CD8-positive, alpha-beta memory T cell (primary cell): ENCODE measurements around the gene ABCC2. TPM values are rescaled to one million over a fixed set of nuclear protein-coding genes. Genes with fewer than 3 reads are reported as not detected.
"Not testable (repeated sequence)": the region's sequence is repeated elsewhere in the genome, so short reads cannot be mapped to it uniquely, and the experiment has no call there.

Source experiments
- CTCF ChIA-PET: fragments of 350-600 bp; sonication (Branson Sonifier 250); formaldehyde crosslinking; loops from one replicate; lab custom pipeline; 2021; ENCODE audit warnings: antibody characterized with exemption; lab: Charles Lee
- POLR2A ChIA-PET: fragments of 350-600 bp; sonication (Branson Sonifier 250); formaldehyde crosslinking; loops from one replicate; lab custom pipeline; 2021; ENCODE audit warnings: antibody characterized with exemption; lab: Charles Lee
- DNase-seq, 5 donors: peaks; one replicate each; pipeline versions ENCODE4 v3.0.0 to v3.0.0-alpha.2; 2020 to 2022; ENCODE audit warnings: mixed read lengths in 1 of 5
- H3K27ac ChIP-seq: one replicate; pipeline ENCODE4 v1.7.0; 2013; ENCODE audit warnings: low read depth, mild to moderate bottlenecking, low read length, moderate library complexity
- H3K27me3 ChIP-seq: 2 replicates; pipeline ENCODE4 v1.7.0; 2013; ENCODE audit warnings: low read length, mild to moderate bottlenecking; ENCODE audit not compliant: insufficient read depth, poor library complexity, severe bottlenecking
- H3K36me3 ChIP-seq: 2 replicates; pipeline ENCODE4 v1.7.0; 2013; ENCODE audit warnings: mild to moderate bottlenecking, low read length, moderate library complexity; ENCODE audit not compliant: insufficient read depth
- H3K4me1 ChIP-seq: 2 replicates; pipeline ENCODE4 v1.7.0; 2013; ENCODE audit warnings: mild to moderate bottlenecking, low read length, moderate library complexity; ENCODE audit not compliant: insufficient read depth
- H3K4me3 ChIP-seq: 2 replicates; pipeline ENCODE4 v1.7.0; 2013; ENCODE audit warnings: mild to moderate bottlenecking, low read length
- H3K9me3 ChIP-seq: 2 replicates; pipeline ENCODE4 v1.7.0; 2013; ENCODE audit warnings: mild to moderate bottlenecking, low read length
- H3K27ac Mint-ChIP-seq, 8 donors: one replicate each; pipeline ENCODE4 v1.8.0; 2020 to 2021; ENCODE audit warnings: mixed read lengths in 8 of 8, mild to moderate bottlenecking in 6 of 8, inconsistent platforms in 3 of 8, moderate library complexity in 3 of 8
- H3K27me3 Mint-ChIP-seq, 2 donors: one replicate each; pipeline ENCODE4 v1.8.0; 2020 to 2021; ENCODE audit warnings: mixed read lengths in 2 of 2, mild to moderate bottlenecking in 1 of 2, moderate library complexity in 1 of 2
- H3K36me3 Mint-ChIP-seq, 3 donors: one replicate each; pipeline ENCODE4 v1.8.0; 2020 to 2021; ENCODE audit warnings: mixed read lengths in 3 of 3, inconsistent platforms in 1 of 3, mild to moderate bottlenecking in 1 of 3
- H3K4me1 Mint-ChIP-seq, 3 donors: one replicate each; pipeline ENCODE4 v1.8.0; 2020 to 2021; ENCODE audit warnings: mixed read lengths in 3 of 3, inconsistent platforms in 1 of 3, mild to moderate bottlenecking in 1 of 3
- H3K4me3 Mint-ChIP-seq, 7 donors: one replicate each; pipeline ENCODE4 v1.8.0; 2020 to 2021; ENCODE audit warnings: mixed read lengths in 7 of 7, mild to moderate bottlenecking in 6 of 7, moderate library complexity in 4 of 7, inconsistent platforms in 2 of 7
- H3K9me3 Mint-ChIP-seq, 5 donors: one replicate each; pipeline ENCODE4 v1.8.0; 2020 to 2022; ENCODE audit warnings: mixed read lengths in 5 of 5, mild to moderate bottlenecking in 3 of 5, moderate library complexity in 2 of 5, inconsistent platforms in 1 of 5
- polyA plus RNA-seq: library from polyadenylated mRNA; unstranded; fragments of 300-500 nt; fragmentation: Illumina TruSeq; gene quantifications from one replicate; pipeline ENCODE4 v1.2.3, GENCODE V29; 2021
- total RNA-seq, 2 experiments: library from RNA; stranded (reverse); gene quantifications; one replicate each; pipeline ENCODE4 v1.2.3, GENCODE V29; 2021

The ABCC2 gene
- total and polyA plus RNA-seq, 3 experiments from 2014 or later: 0.14 to 1.5 (median 1.1) TPM

GRCh38 chr10:99743841-99744240, 38.6 kb upstream of the ABCC2 start:
- DNase-seq: no peak
- Mint-ChIP-seq H3K36me3 (peaks cover 38 to 95% (median 54%) of the 10 kb centered on the region in 3 donors), H3K27ac (peak overlapping the region in 1 of 8 donors; percentile 18), H3K4me1 (peaks cover 20 to 41% (median 30%) of the 10 kb centered on the region in 3 donors), H3K27me3 (no peaks in the 10 kb centered on the region), H3K4me3 (no peak overlapping the region), H3K9me3 (peaks cover 9 to 17% (median 12%) of the 10 kb centered on the region in 5 donors)
- Histone ChIP-seq H3K4me3 (no peak overlapping the region), H3K27ac (no peak overlapping the region), H3K4me1 (no peaks in the 10 kb centered on the region), H3K9me3 (peaks cover 10% of the 10 kb centered on the region), H3K27me3 (no peaks in the 10 kb centered on the region), H3K36me3 (peaks cover 65% of the 10 kb centered on the region)
- ChIA-PET POLR2A (no interaction called here), CTCF (no interaction called here)

GRCh38 chr10:99746166-99746565, 36.3 kb upstream of the ABCC2 start:
- H3K9me3 ChIP-seq, H3K4me3 Mint-ChIP-seq, POLR2A ChIA-PET, H3K27me3 Mint-ChIP-seq, H3K27ac Mint-ChIP-seq, H3K9me3 Mint-ChIP-seq, CTCF ChIA-PET, H3K4me3 ChIP-seq, H3K27me3 ChIP-seq, H3K27ac ChIP-seq, H3K4me1 ChIP-seq, DNase-seq: not testable (repeated sequence)
- H3K4me1 Mint-ChIP-seq: peaks cover 15 to 36% (median 16%) of the 10 kb centered on the region in 3 donors
- H3K36me3 Mint-ChIP-seq: peaks cover 32 to 92% (median 35%) of the 10 kb centered on the region in 3 donors
- H3K36me3 ChIP-seq: peaks cover 46% of the 10 kb centered on the region

GRCh38 chr10:99748823-99749451, 33.5 kb upstream of the ABCC2 start:
- CTCF ChIA-PET: no interaction called here
- H3K9me3 Mint-ChIP-seq: no peaks in the 10 kb centered on the region
- Histone ChIP-seq H3K4me1 (no peaks in the 10 kb centered on the region), H3K27ac (no peak overlapping the region), H3K4me3 (no peak overlapping the region), H3K27me3 (no peaks in the 10 kb centered on the region), H3K36me3 (peaks cover 38% of the 10 kb centered on the region), H3K9me3 (no peaks in the 10 kb centered on the region)
- H3K36me3 Mint-ChIP-seq: peaks cover 17 to 84% (median 26%) of the 10 kb centered on the region in 3 donors
- no peak for DNase-seq
- no peaks in the 10 kb centered on the region for H3K27me3 Mint-ChIP-seq
- peaks cover 4 to 18% (median 7%) of the 10 kb centered on the region in 3 donors for H3K4me1 Mint-ChIP-seq
- no peak overlapping the region for H3K4me3 Mint-ChIP-seq
- no peak overlapping the region for H3K27ac Mint-ChIP-seq
- POLR2A ChIA-PET: no interaction called here

GRCh38 chr10:99750641-99751040, 31.8 kb upstream of the ABCC2 start:
- no peaks in the 10 kb centered on the region for H3K27me3 Mint-ChIP-seq
- no peaks in the 10 kb centered on the region for H3K9me3 ChIP-seq
- H3K4me1 Mint-ChIP-seq: peaks cover 4 to 15% (median 7%) of the 10 kb centered on the region in 3 donors
- peaks cover 21 to 84% (median 27%) of the 10 kb centered on the region in 3 donors for H3K36me3 Mint-ChIP-seq
- H3K27ac ChIP-seq: no peak overlapping the region
- peaks cover 44% of the 10 kb centered on the region for H3K36me3 ChIP-seq
- H3K4me1 ChIP-seq: no peaks in the 10 kb centered on the region
- H3K9me3 Mint-ChIP-seq: no peaks in the 10 kb centered on the region
- peak overlapping the region in 1 of 8 donors; percentile 60 for H3K27ac Mint-ChIP-seq
- no peak overlapping the region for H3K4me3 Mint-ChIP-seq
- no peak for DNase-seq
- no peaks in the 10 kb centered on the region for H3K27me3 ChIP-seq
- ChIA-PET CTCF (no interaction called here), POLR2A (no interaction called here)
- H3K4me3 ChIP-seq: no peak overlapping the region

GRCh38 chr10:99754670-99755069, 27.8 kb upstream of the ABCC2 start:
- CTCF ChIA-PET: no interaction called here
- Mint-ChIP-seq H3K4me1 (peaks cover 0 to 4% (median 0%) of the 10 kb centered on the region in 3 donors), H3K9me3 (no peaks in the 10 kb centered on the region), H3K4me3 (no peak overlapping the region), H3K27ac (peak overlapping the region in 1 of 8 donors; percentile 65), H3K27me3 (no peaks in the 10 kb centered on the region), H3K36me3 (peaks cover 25 to 84% (median 48%) of the 10 kb centered on the region in 3 donors)
- no peak overlapping the region for H3K4me3 ChIP-seq
- H3K36me3 ChIP-seq: peaks cover 47% of the 10 kb centered on the region
- DNase-seq: no peak
- H3K27me3 ChIP-seq: no peaks in the 10 kb centered on the region
- POLR2A ChIA-PET: no interaction called here
- H3K9me3 ChIP-seq: no peaks in the 10 kb centered on the region
- no peak overlapping the region for H3K27ac ChIP-seq
- H3K4me1 ChIP-seq: no peaks in the 10 kb centered on the region

GRCh38 chr10:99756159-99756558, 26.3 kb upstream of the ABCC2 start:
- Histone ChIP-seq H3K36me3 (peaks cover 49% of the 10 kb centered on the region), H3K27ac (no peak overlapping the region), H3K9me3 (no peaks in the 10 kb centered on the region), H3K27me3 (no peaks in the 10 kb centered on the region), H3K4me1 (no peaks in the 10 kb centered on the region), H3K4me3 (no peak overlapping the region)
- POLR2A ChIA-PET: no interaction called here
- Mint-ChIP-seq H3K36me3 (peaks cover 40 to 86% (median 50%) of the 10 kb centered on the region in 3 donors), H3K4me1 (no peaks in the 10 kb centered on the region), H3K4me3 (no peak overlapping the region), H3K9me3 (no peaks in the 10 kb centered on the region), H3K27ac (no peak overlapping the region), H3K27me3 (no peaks in the 10 kb centered on the region)
- CTCF ChIA-PET: no interaction called here
- DNase-seq: no peak

- DNase-seq: no peak
- Histone ChIP-seq H3K4me1 (no peaks in the 10 kb centered on the region), H3K27ac (no peak overlapping the region), H3K4me3 (no peak overlapping the region), H3K36me3 (peaks cover 39% of the 10 kb centered on the region), H3K27me3 (no peaks in the 10 kb centered on the region), H3K9me3 (no peaks in the 10 kb centered on the region)
- POLR2A ChIA-PET: no interaction called here
- H3K36me3 Mint-ChIP-seq: peaks cover 47 to 82% (median 51%) of the 10 kb centered on the region in 3 donors
- CTCF ChIA-PET: no interaction called here
- H3K27me3 Mint-ChIP-seq: no peaks in the 10 kb centered on the region
- H3K4me1 Mint-ChIP-seq: no peaks in the 10 kb centered on the region
- no peak overlapping the region for H3K4me3 Mint-ChIP-seq
- peaks cover 0 to under 1% (median 0%) of the 10 kb centered on the region in 5 donors for H3K9me3 Mint-ChIP-seq
- H3K27ac Mint-ChIP-seq: peak overlapping the region in 1 of 8 donors; percentile 64
Observed at GRCh38 chr10:99758211-99758891, 24.1 kb upstream of the ABCC2 start.

GRCh38 chr10:99760321-99760720, 22.1 kb upstream of the ABCC2 start:
- no peak overlapping the region for H3K4me3 ChIP-seq
- Mint-ChIP-seq H3K27ac (peak overlapping the region in 1 of 8 donors; percentile 8), H3K36me3 (peaks cover 38 to 64% (median 45%) of the 10 kb centered on the region in 3 donors), H3K4me1 (peaks cover 0 to 7% (median 0%) of the 10 kb centered on the region in 3 donors), H3K9me3 (peaks cover 0 to 4% (median 0%) of the 10 kb centered on the region in 5 donors), H3K27me3 (peaks cover 0 to 2% of the 10 kb centered on the region in 2 donors), H3K4me3 (no peak overlapping the region)
- CTCF ChIA-PET: no interaction called here
- H3K27ac ChIP-seq: no peak overlapping the region
- POLR2A ChIA-PET: no interaction called here
- peaks cover 27% of the 10 kb centered on the region for H3K36me3 ChIP-seq
- no peaks in the 10 kb centered on the region for H3K9me3 ChIP-seq
- H3K4me1 ChIP-seq: no peaks in the 10 kb centered on the region
- no peaks in the 10 kb centered on the region for H3K27me3 ChIP-seq
- no peak for DNase-seq
